MCF 10A (cell line): ENCODE data around the gene PPM1H. TPM values are rescaled to one million over a fixed set of nuclear protein-coding genes. Genes with fewer than 3 reads are reported as not detected.
A peak's percentile ranks its signal among the peaks of the same experiment; 100 is the strongest.

Experiments
- BruUV-seq: library from RNA; stranded (reverse); fragments of 400-500 nt; replicated peaks from 2 replicates; lab custom pipeline; 2021; lab: Mats Ljungman, UMichigan
- CTCF ChIA-PET: fragments of 300-600 bp; sonication (Branson Sonifier 250); formaldehyde crosslinking; extraction: SDS; loops from one replicate; lab custom pipeline; 2021; ENCODE audit warnings: antibody characterized with exemption, inconsistent platforms; lab: Yijun Ruan, JAX
- POLR2A ChIA-PET: fragments of 300-600, 350-650 bp; sonication (Branson Sonifier 250); formaldehyde crosslinking; extraction: SDS; loops from one replicate; lab custom pipeline; 2020; ENCODE audit warnings: antibody characterized with exemption, inconsistent platforms; lab: Yijun Ruan, JAX
- DNase-seq: peaks from one replicate; pipeline ENCODE4 v3.0.0-alpha.2; 2018; ENCODE audit not compliant: unreplicated experiment
- H3K27ac Mint-ChIP-seq: one replicate; pipeline ENCODE4 v1.8.0; 2022; ENCODE audit warnings: mild to moderate bottlenecking, low read depth, mixed read lengths; ENCODE audit not compliant: unreplicated experiment
- H3K27me3 Mint-ChIP-seq: one replicate; pipeline ENCODE4 v1.8.0; 2022; ENCODE audit warnings: mixed read lengths; ENCODE audit not compliant: insufficient read depth, unreplicated experiment
- H3K36me3 Mint-ChIP-seq: one replicate; pipeline ENCODE4 v1.8.0; 2022; ENCODE audit warnings: mild to moderate bottlenecking, moderate library complexity, mixed read lengths; ENCODE audit not compliant: insufficient read depth, unreplicated experiment
- H3K4me1 Mint-ChIP-seq: one replicate; pipeline ENCODE4 v1.8.0; 2022; ENCODE audit warnings: mixed read lengths; ENCODE audit not compliant: insufficient read depth, unreplicated experiment
- H3K4me3 Mint-ChIP-seq: one replicate; pipeline ENCODE4 v1.8.0; 2022; ENCODE audit warnings: mild to moderate bottlenecking, moderate library complexity, mixed read lengths; ENCODE audit not compliant: unreplicated experiment
- H3K9me3 Mint-ChIP-seq: one replicate; pipeline ENCODE4 v1.8.0; 2022; ENCODE audit warnings: mixed read lengths; ENCODE audit not compliant: unreplicated experiment
- intact Hi-C: fragments of 100-400 bp; cut with micrococcal nuclease; formaldehyde crosslinking; loops from 2 replicates; pipeline ENCODE4 v1.14.1; 2022
- total RNA-seq: library from RNA; stranded (reverse); gene quantifications from 2 replicates; pipeline ENCODE4 v1.2.3, GENCODE V29; 2022
- TF ChIP-seq, protein P1 (sequence below): fragments of 200-600 bp; IDR thresholded peaks from one replicate; pipeline ENCODE4 v1.8.0; 2022; ENCODE audit warnings: antibody characterized with exemption, mild to moderate bottlenecking; ENCODE audit not compliant: unreplicated experiment

The PPM1H gene
- total RNA-seq, 1 experiment from 2014 or later: 0.49 TPM

DNA sequence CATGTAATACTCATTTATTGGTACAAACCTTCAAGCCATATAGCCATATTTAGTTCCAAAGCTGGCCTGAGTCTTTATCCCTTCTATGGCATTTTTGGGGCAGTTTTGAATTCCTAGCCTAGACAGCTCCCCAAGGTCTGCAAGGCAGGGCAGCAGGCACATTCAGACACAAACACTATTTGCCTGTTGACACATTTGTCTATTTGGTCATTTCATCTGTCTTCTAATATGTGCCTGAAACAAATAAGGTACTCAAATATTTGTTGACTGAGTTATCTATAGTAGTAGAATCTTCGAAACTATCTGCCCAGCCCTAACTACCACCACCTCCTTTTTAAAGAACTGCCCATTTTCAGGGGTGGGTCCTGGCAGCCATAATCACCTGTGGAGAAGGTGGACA, 9.3 kb downstream of the PPM1H start:
- no peaks in the 10 kb centered on the region for H3K27me3 Mint-ChIP-seq
- H3K4me1 Mint-ChIP-seq: no peaks in the 10 kb centered on the region
- H3K27ac Mint-ChIP-seq: no peak overlapping the region
- no peaks in the 10 kb centered on the region for H3K36me3 Mint-ChIP-seq
- ChIA-PET POLR2A (no interaction called here), CTCF (interaction anchor here (1.0 kb wide), 1 partner anchor 10 kb away, joined by 3 read pairs; the partner anchor contains the start of gene PPM1H)
- TF ChIP-seq, protein P1, sequence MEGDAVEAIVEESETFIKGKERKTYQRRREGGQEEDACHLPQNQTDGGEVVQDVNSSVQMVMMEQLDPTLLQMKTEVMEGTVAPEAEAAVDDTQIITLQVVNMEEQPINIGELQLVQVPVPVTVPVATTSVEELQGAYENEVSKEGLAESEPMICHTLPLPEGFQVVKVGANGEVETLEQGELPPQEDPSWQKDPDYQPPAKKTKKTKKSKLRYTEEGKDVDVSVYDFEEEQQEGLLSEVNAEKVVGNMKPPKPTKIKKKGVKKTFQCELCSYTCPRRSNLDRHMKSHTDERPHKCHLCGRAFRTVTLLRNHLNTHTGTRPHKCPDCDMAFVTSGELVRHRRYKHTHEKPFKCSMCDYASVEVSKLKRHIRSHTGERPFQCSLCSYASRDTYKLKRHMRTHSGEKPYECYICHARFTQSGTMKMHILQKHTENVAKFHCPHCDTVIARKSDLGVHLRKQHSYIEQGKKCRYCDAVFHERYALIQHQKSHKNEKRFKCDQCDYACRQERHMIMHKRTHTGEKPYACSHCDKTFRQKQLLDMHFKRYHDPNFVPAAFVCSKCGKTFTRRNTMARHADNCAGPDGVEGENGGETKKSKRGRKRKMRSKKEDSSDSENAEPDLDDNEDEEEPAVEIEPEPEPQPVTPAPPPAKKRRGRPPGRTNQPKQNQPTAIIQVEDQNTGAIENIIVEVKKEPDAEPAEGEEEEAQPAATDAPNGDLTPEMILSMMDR: no peak
- BruUV-seq: no TSS peak
- no peak overlapping the region for H3K4me3 Mint-ChIP-seq
- intact Hi-C loops: no loop called here
- H3K9me3 Mint-ChIP-seq: no peaks in the 10 kb centered on the region
- DNase-seq: no peak

DNA sequence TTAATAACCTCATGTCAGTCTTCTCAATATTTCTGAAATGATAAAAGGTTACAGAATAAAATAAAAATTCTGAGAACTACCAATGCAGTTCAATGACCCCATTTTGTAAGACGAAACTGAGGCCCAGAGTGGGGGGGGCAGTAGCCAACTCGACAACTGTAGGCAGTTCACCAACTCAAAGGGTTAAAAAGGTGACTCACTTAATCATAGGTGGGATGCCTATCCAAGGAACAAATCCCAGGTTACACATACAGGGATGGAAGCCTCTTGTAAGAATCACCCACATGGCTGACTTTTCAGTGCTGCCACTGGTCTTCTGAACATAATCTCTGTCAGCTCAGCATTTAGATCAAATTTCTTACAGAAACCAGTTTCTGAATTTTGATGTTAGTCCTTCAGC, 10.9 kb downstream of the PPM1H start:
- intact Hi-C loops: no loop called here

DNA sequence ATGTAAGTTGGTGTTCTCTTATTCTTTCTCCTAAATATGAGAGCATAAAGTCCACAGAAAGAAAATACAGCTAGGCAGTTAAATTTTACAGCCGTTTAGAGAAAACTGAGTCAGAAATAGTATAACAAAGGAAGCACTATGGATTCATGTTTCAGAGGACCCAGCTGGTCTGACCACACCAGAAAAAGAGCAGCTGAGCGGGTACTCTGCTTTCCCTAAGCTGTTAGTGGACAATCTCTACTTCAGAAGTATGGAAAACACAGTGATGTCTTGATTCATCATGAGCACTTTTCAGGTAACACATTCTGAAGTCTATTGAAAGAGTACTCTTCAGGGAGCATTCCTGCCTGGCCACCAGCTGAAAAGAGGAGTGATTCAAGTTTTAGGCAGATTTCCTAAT, 12.4 kb downstream of the PPM1H start:
- Mint-ChIP-seq H3K27ac (no peak overlapping the region), H3K36me3 (no peaks in the 10 kb centered on the region), H3K4me1 (peaks cover 12% of the 10 kb centered on the region), H3K9me3 (no peaks in the 10 kb centered on the region), H3K27me3 (no peaks in the 10 kb centered on the region), H3K4me3 (no peak overlapping the region)
- no TSS peak for BruUV-seq
- POLR2A ChIA-PET: interaction anchor here (0.5 to 1.2 kb wide), 2 partner anchors 12 to 36 kb away, joined by 3 to 4 read pairs; partner anchors contain the start of gene PPM1H
- CTCF ChIA-PET: interaction anchor here (3.6 kb wide), 1 partner anchor 12 kb away, joined by 16 read pairs; the partner anchor contains the start of gene PPM1H
- DNase-seq: no peak
- intact Hi-C loops: no loop called here
- TF ChIP-seq, protein P1: no peak

More for the DNA sequence above, 10.9 kb downstream of the PPM1H start:
- ChIA-PET CTCF (interaction anchor here (0.6 to 1.2 kb wide), 2 partner anchors 145 to 354 kb away, joined by 3 to 4 read pairs; no protein-coding TSS in a partner anchor), POLR2A (no interaction called here)
- TF ChIP-seq, protein P1: no peak
- Mint-ChIP-seq H3K4me3 (no peak overlapping the region), H3K36me3 (no peaks in the 10 kb centered on the region), H3K27ac (no peak overlapping the region), H3K27me3 (no peaks in the 10 kb centered on the region), H3K4me1 (peaks cover 9% of the 10 kb centered on the region), H3K9me3 (no peaks in the 10 kb centered on the region)
- no peak for DNase-seq
- no TSS peak for BruUV-seq

DNA sequence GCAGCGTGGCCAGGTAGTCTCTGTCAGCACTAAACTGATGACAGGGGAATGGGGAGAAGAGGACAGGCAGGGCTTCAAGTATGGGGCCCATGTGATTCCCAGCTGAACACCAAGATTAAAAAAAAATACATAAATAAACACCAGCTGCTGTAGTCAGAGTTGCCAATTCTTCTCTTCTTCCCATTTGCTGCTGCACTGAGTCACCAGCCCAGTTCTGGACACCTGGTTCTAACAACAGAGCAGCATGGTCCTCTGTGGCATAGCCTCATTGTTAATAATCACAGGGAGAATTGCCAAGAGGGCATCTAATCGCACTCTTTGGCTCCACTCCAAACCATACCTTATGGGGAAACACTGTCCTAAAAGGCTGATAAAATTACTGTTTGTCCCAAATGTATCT, 15.1 kb downstream of the PPM1H start:
- intact Hi-C loops: no loop called here

More for the DNA sequence above, 15.1 kb downstream of the PPM1H start:
- no TSS peak for BruUV-seq
- Mint-ChIP-seq H3K36me3 (no peaks in the 10 kb centered on the region), H3K27ac (peak overlapping the region; percentile 35), H3K4me3 (no peak overlapping the region), H3K9me3 (no peaks in the 10 kb centered on the region), H3K27me3 (no peaks in the 10 kb centered on the region), H3K4me1 (peaks cover 12% of the 10 kb centered on the region)
- peak; percentile 75 for DNase-seq
- TF ChIP-seq, protein P1: no peak
- POLR2A ChIA-PET: interaction anchor here (0.9 to 2.8 kb wide), 2 partner anchors 9 to 14 kb away, joined by 3 to 9 read pairs; partner anchors contain the start of gene PPM1H
- CTCF ChIA-PET: interaction anchor here (1.1 to 3.6 kb wide), 2 partner anchors 15 to 107 kb away, joined by 5 to 16 read pairs; partner anchors contain the start of gene PPM1H
